RWPE1 (cell line): ENCODE measurements around the gene EPB41L4A.
A peak's percentile ranks its signal among the peaks of the same experiment; 100 is the strongest.
"Not testable (repeated sequence)": the region's sequence is repeated elsewhere in the genome, so short reads cannot be mapped to it uniquely, and the experiment has no call there.

Experiments used
- CTCF ChIA-PET: fragments of 350-600 bp; sonication (Branson Sonifier 250); formaldehyde crosslinking; extraction: SDS; loops from one replicate; lab custom pipeline; 2021; lab: Yijun Ruan, JAX
- POLR2A ChIA-PET: fragments of 400-600 bp; formaldehyde crosslinking; extraction: SDS; loops from one replicate; lab custom pipeline; 2020; ENCODE audit warnings: antibody characterized with exemption; ENCODE audit not compliant: low non-redundant PET; lab: Yijun Ruan, JAX
- DNase-seq: peaks from one replicate; pipeline ENCODE4 v3.0.0; 2012; ENCODE audit warnings: low spot score
- H3K27ac ChIP-seq: fragments of 450-650 bp; 2 replicates; pipeline ENCODE4 v1.5.1; 2017
- CTCF ChIP-seq: fragments of 450-650 bp; conservative IDR thresholded peaks from 2 replicates; pipeline ENCODE4 v1.5.1; 2017; ENCODE audit warnings: low read depth, mild to moderate bottlenecking

Gene EPB41L4A

GRCh38 chr5:112436144-112436543, 17.1 kb upstream of the EPB41L4A start:
- POLR2A ChIA-PET, result no interaction called here
- no peak for DNase-seq
- TF ChIP-seq CTCF, result no peak
- CTCF ChIA-PET, result interaction anchor here (1.0 kb wide), 1 partner anchor 69 kb away, joined by 5 read pairs; no protein-coding TSS in a partner anchor
- no peak overlapping the region for H3K27ac ChIP-seq

- ChIA-PET CTCF (interaction anchor here (0.6 kb wide), 1 partner anchor 14 kb away, joined by 3 read pairs; no protein-coding TSS in a partner anchor), POLR2A (no interaction called here)
- H3K27ac ChIP-seq, result no peak overlapping the region
- peak; percentile 27 for DNase-seq
- TF ChIP-seq CTCF, result no peak
Measured at GRCh38 chr5:112434641-112435040, 15.6 kb upstream of the EPB41L4A start.

GRCh38 chr5:112426202-112426601, 7.1 kb upstream of the EPB41L4A start:
- CTCF ChIA-PET, H3K27ac ChIP-seq, DNase-seq, POLR2A ChIA-PET: not testable (repeated sequence)

GRCh38 chr5:112419986-112420864, 1.1 kb upstream of the EPB41L4A start:
- peak overlapping the region; percentile 91 for H3K27ac ChIP-seq
- peak; percentile 99 for TF ChIP-seq CTCF
- POLR2A ChIA-PET, result interaction anchor here (0.6 kb wide), 1 partner anchor 251 kb away, joined by 3 read pairs; no protein-coding TSS in a partner anchor
- peak; percentile 89 for DNase-seq
- CTCF ChIA-PET, result interaction anchor here (0.5 to 3.2 kb wide), 51 partner anchors 10 to 1507 kb away, joined by 3 to 38 read pairs (median 3); partner anchors contain the start of gene APC

GRCh38 chr5:112418659-112419163, 366 bp downstream of the EPB41L4A start:
- DNase-seq, result peak; percentile 44
- POLR2A ChIA-PET, result no interaction called here
- no peak for TF ChIP-seq CTCF
- peak overlapping the region; percentile 91 for H3K27ac ChIP-seq
- CTCF ChIA-PET, result interaction anchor here (0.6 to 3.2 kb wide), 9 partner anchors 8 to 258 kb away, joined by 3 to 38 read pairs (median 5); no protein-coding TSS in a partner anchor

- DNase-seq, result peak; percentile 30
- TF ChIP-seq CTCF, result no peak
- POLR2A ChIA-PET, result no interaction called here
- peak overlapping the region; percentile 91 for H3K27ac ChIP-seq
- CTCF ChIA-PET, result interaction anchor here (0.6 to 3.2 kb wide), 8 partner anchors 11 to 431 kb away, joined by 3 to 38 read pairs (median 4); no protein-coding TSS in a partner anchor
Measured at GRCh38 chr5:112417931-112418658, 982 bp downstream of the EPB41L4A start.
